Skin of body (tissue), 2 donors: ENCODE data around the gene KLHL12. TPM values are rescaled to one million over a fixed set of nuclear protein-coding genes. Genes with fewer than 3 reads are reported as not detected.
"Not testable (repeated sequence)": the region's sequence is repeated elsewhere in the genome, so short reads cannot be mapped to it uniquely, and the experiment has no call there.

Experiments
- DNase-seq: peaks from one replicate; lab custom pipeline; 2025; lab: John Stamatoyannopoulos, UW
- total RNA-seq: library from RNA; depleted of rRNA; stranded (reverse); fragments of >200 nt; gene quantifications from one replicate; pipeline ENCODE4 v1.2.3, GENCODE V29; 2014

Gene KLHL12
- total RNA-seq, 1 donor from 2014 or later: 21.3 TPM

- no peak for DNase-seq
These were observed 24.4 kb upstream of the KLHL12 start for GRCh38 chr1:202951437-202951836.

- no peak for DNase-seq
These were observed 18.4 kb upstream of the KLHL12 start for GRCh38 chr1:202945483-202945882.

DNA sequence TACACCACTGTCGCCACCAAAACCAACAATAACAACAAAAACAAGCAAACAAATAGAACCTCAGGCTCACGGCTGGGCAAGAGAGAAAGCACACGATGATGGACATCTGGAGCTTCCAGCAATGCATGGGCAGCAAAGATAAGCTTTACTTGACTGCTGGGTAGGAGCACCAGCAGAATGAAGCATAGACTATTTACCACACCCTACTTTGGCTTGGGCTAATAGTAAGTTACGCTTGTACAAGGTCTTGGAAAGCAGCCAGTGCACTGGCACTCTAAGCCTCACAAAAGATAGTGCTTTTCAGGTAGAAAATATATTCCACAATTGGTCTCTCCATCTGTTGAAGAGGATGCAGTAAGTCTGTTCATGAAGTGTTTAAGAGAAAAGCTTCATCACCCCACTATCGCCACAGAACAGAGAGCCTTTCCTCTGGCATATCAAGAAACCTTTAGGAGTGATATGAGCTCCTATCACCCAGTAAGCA is 17.4 kb upstream of the KLHL12 start:
- DNase-seq: no peak

DNA sequence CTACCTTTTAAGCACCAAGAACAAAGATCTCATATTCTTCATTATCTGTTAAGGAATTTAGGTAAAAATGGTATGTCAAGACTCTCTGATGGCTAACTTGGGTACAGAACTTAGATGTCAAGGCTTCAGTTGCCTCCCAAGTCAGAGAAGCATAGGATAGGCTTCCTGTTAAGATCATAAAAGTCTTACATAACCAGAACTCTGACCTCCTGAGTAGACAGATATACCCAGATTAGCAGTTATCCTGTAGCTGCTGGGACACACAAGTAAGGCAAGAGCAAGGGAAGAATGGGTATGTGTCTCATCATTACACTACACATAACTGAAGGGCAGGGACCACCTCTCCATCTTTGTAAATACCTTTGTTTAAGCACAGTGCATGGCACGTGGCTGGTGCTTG is 15.4 kb upstream of the KLHL12 start:
- DNase-seq: no peak

GRCh38 chr1:202941372-202941771 is 14.3 kb upstream of the KLHL12 start:
- no peak for DNase-seq

- no peak for DNase-seq
These were observed 13.5 kb upstream of the KLHL12 start for GRCh38 chr1:202940561-202940960.

GRCh38 chr1:202938287-202938925 is 11.4 kb upstream of the KLHL12 start:
- DNase-seq: no peak

DNA sequence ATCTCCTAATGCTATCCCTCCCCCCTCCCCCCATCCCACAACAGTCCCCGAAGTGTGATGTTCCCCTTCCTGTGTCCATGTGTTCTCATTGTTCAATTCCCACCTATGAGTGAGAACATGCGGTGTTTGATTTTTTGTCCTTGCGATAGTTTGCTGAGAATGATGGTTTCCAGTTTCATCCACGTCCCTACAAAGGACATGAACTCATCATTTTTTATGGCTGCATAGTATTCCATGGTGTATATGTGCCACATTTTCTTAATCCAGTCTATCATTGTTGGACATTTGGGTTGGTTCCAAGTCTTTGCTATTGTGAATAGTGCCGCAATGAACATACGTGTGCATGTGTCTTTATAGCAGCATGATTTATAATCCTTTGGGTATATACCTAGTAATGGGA is 9.4 kb upstream of the KLHL12 start:
- DNase-seq: not testable (repeated sequence)

DNA sequence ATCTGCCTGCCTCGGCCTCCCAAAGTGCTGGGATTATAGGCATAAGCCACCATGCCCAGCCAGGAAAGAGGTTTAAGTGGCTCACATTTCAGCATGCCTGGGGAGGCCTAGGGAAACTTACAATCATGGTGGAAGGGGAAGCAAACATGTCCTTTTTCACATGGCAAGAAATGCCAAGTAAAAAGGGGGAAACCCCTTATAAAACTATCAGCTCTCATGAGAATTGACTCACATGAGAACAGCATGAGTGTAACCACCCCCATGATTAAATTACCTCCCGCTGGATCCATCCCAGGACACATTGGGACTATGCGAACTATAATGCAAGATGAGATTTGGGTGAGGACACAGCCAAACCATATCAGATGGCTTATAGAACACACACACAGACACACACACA is 8.8 kb upstream of the KLHL12 start:
- no peak for DNase-seq

GRCh38 chr1:202934755-202935154 is 7.7 kb upstream of the KLHL12 start:
- no peak for DNase-seq

- no peak for DNase-seq
These were observed 5.4 kb upstream of the KLHL12 start for GRCh38 chr1:202932476-202932875.

DNA sequence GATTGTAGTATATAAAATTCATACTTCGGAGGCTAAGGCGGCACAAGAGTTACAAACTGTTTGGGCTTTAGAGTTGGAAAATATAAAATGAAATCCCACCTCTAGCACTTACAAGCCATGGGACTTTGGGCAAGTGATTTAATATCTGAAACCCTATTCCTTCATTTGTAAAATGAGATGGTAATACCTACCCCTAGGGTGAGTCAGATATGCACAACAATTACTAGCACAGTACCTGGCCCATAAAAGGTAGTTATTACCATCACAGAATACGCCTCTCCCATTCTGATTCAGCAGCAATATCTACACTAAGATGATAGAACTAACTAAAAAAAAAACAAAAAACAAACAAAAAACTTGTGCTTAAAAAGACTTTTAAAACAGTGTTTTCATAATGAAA is 3.5 kb downstream of the KLHL12 start:
- DNase-seq: no peak

GRCh38 chr1:202919615-202920014 is 7.4 kb downstream of the KLHL12 start:
- DNase-seq: no peak

- peak; percentile 33 for DNase-seq
These were observed 11.9 kb downstream of the KLHL12 start for GRCh38 chr1:202915146-202915545.

- not testable (repeated sequence) for DNase-seq
These were observed 14.6 kb downstream of the KLHL12 start for GRCh38 chr1:202912476-202912875.

DNA sequence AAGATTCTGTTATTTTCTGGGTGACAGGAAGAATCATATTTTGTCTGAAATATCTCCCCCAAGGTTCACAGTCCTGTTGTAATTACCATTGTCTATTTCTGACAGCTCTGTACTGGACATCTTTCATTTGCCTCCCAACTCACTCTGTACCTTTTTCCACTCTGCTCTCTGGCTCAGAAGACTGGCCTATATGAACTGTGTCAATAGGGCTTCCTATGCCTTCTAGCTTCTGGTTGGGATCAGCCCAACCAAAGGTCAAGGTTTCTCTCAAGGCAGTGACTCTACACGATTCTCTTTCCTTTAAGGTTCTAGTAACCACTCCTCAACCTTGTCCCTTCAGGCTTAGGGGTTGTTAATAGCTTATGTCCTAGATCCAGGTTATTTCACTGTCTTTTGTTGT is 17.5 kb downstream of the KLHL12 start:
- DNase-seq: no peak

DNA sequence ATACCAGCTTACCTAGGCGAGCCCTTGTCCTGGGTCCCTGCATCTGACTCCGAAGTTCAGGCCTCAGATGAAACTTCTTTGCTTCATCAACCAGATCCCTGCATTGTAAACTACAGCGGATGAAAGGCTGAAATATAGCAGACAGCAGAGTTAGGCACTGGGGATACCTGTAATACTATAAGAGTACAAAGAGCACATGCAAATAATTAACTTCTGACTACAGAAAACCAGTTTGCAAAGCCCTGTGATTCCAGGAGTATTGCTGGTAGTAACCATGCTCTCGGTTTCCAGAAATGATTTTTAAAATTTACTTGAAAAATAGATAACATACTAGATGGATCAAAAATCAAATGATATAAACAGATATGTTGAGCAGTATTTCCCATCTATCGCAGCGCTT is 18.0 kb downstream of the KLHL12 start:
- DNase-seq: no peak

GRCh38 chr1:202905331-202905730 is 21.7 kb downstream of the KLHL12 start:
- no peak for DNase-seq

DNA sequence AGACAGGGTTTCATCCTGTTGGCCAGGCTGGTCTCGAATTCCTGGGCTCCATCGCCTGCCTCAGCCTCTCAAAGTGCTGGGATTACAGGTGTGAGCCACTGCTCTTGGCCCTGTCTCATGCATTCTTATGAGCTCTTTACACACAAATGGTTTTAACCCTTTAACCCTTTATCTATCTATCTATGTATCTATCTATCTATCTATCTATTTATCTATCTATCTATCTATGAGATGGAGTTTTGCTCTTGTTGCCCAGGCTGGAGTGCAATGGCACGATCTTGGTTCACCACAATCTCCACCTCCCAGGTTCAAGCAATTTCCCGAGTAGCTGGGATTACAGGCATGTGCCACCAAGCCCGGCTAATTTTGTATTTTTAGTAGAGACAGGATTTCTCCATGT is 23.2 kb downstream of the KLHL12 start:
- DNase-seq: not testable (repeated sequence)

- no peak for DNase-seq
These were observed 25.5 kb downstream of the KLHL12 start for GRCh38 chr1:202901555-202901954.

DNA sequence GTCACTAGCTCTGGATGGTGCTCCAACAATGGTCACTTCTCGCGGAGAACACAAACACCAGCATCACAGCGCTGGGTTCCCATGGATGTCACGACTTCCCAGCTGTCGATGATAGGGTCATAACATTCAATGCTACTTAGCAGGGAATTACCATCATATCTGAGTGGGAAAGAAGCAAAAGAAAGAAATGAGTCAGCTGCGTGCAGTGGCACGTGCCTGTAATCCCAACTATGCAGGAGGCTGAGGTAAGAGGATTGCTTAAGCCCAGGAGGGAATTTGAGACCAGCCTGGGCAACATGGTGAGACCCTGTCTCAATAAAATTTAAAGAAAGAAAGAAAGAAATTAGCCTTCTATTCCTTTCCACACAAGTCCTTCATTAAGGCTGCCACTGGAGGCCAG is 34.5 kb downstream of the KLHL12 start:
- DNase-seq: no peak

DNA sequence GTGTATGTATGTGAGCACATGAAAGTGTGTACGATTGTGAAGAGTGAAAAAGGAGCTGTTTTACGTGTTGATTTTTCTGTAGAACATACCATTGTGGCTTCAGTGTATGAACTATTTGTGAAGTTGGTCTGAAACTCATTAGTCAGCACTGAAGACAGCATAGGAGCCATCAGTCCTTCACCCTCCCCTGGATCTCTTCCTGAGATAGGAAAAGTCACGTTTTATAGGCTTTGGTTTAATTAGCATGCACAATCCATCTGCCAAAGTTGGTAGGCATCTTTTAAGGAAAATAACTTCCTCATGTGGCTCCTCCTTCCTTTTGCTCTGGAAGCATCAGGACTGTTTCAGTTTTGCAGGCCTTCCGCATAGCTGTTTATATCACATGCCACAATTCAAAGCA is 36.6 kb downstream of the KLHL12 start:
- peak; percentile 2 for DNase-seq

- peak; percentile 87 for DNase-seq
These were observed 38.3 kb downstream of the KLHL12 start, which contains the start of gene RABIF for GRCh38 chr1:202888531-202889360. TSS of gene RABIF (minus strand) at chr1:202889149. CDS start at chr1:202889098, 51 bp downstream.
